GM21737 (cell line): ENCODE measurements around the gene PAK1.
"Not testable (repeated sequence)": the region's sequence is repeated elsewhere in the genome, so short reads cannot be mapped to it uniquely, and the experiment has no call there.

ENCODE experiments used
- ATAC-seq: cut with Tn5 transposase; IDR thresholded peaks from one replicate; pipeline ENCODE4 v1.9.1; 2021; ENCODE audit warnings: mild to moderate bottlenecking, moderate library complexity; ENCODE audit not compliant: unreplicated experiment

The PAK1 gene

GRCh38 chr11:77312107-77312506, 161.8 kb downstream of the PAK1 start:
- no peak for ATAC-seq

GRCh38 chr11:77311701-77312100, 162.2 kb downstream of the PAK1 start:
- no peak for ATAC-seq

- no peak for ATAC-seq
Observed at GRCh38 chr11:77310721-77311120, 163.2 kb downstream of the PAK1 start.

- ATAC-seq = no peak
Observed at GRCh38 chr11:77309401-77310085, 164.4 kb downstream of the PAK1 start.

- no peak for ATAC-seq
Observed at GRCh38 chr11:77308838-77309237, 165.1 kb downstream of the PAK1 start.

GRCh38 chr11:77303328-77303727, 170.6 kb downstream of the PAK1 start:
- ATAC-seq = no peak

GRCh38 chr11:77302752-77303151, 171.1 kb downstream of the PAK1 start:
- no peak for ATAC-seq

GRCh38 chr11:77301510-77301909, 172.4 kb downstream of the PAK1 start, which contains the start of gene GDPD4:
Gene GDPD4, minus strand, starts transcription at chr11:77301686. Its CDS starts 16,549 bp downstream, at chr11:77285137.
- ATAC-seq = no peak

- no peak for ATAC-seq
Observed at GRCh38 chr11:77300695-77301094, 173.2 kb downstream of the PAK1 start.

GRCh38 chr11:77300028-77300427, 173.9 kb downstream of the PAK1 start:
- not testable (repeated sequence) for ATAC-seq

- no peak for ATAC-seq
Observed at GRCh38 chr11:77299528-77299993, 174.3 kb downstream of the PAK1 start.

- no peak for ATAC-seq
Observed at GRCh38 chr11:77294040-77294439, 179.9 kb downstream of the PAK1 start.

- ATAC-seq = no peak
Observed at GRCh38 chr11:77289737-77290136, 184.2 kb downstream of the PAK1 start.

GRCh38 chr11:77287615-77288273, 186.2 kb downstream of the PAK1 start:
- no peak for ATAC-seq

- no peak for ATAC-seq
Observed at GRCh38 chr11:77287136-77287535, 186.8 kb downstream of the PAK1 start.

GRCh38 chr11:77284476-77285468, 189.1 kb downstream of the PAK1 start:
- no peak for ATAC-seq

GRCh38 chr11:77283101-77283500, 190.8 kb downstream of the PAK1 start:
- ATAC-seq = no peak

GRCh38 chr11:77278595-77279506, 195.0 kb downstream of the PAK1 start:
- ATAC-seq = no peak

- no peak for ATAC-seq
Observed at GRCh38 chr11:77276271-77276670, 197.6 kb downstream of the PAK1 start.
